Cardiac septum (tissue), 1 donor: Measurements from ENCODE around the gene SMIM36. TPM values are rescaled to one million over a fixed set of nuclear protein-coding genes. Genes with fewer than 3 reads are reported as not detected.
"Not testable (repeated sequence)": the region's sequence is repeated elsewhere in the genome, so short reads cannot be mapped to it uniquely, and the experiment has no call there.

Source experiments
- DNase-seq: peaks from one replicate; pipeline ENCODE4 v3.0.0-alpha.2; 2020; ENCODE audit warnings: low spot score
- intact Hi-C: fragments of 100-400 bp; cut with DNase I; formaldehyde crosslinking; loops from one replicate; pipeline ENCODE4 v1.14.0; 2022
- long read RNA-seq: library from polyadenylated mRNA; unstranded; transcript quantifications from one replicate; pipeline ENCODE4 v2.0.0, GENCODE V29; 2021
- total RNA-seq: library from RNA; stranded (reverse); fragmentation: NEBNext Ultra II Directional; extraction: Animal tissue kit (Norgen Biotek cat#: 25700); gene quantifications from one replicate; pipeline ENCODE4 v1.2.1, GENCODE V29; 2021
- donor health status: DM: no; HTN: no; CAD: no.

The SMIM36 gene
- total RNA-seq: not detected
- long read RNA-seq: 0 reads

- DNase-seq: no peak
- intact Hi-C loops: loop anchor here (5.0 to 10.0 kb wide), 2 partner anchors 96 to 154 kb away; no protein-coding TSS in a partner anchor
These were observed at the start of gene SMIM36 for GRCh38 chr17:55510986-55511721. TSS of gene SMIM36 (minus strand) at chr17:55511452.

DNA sequence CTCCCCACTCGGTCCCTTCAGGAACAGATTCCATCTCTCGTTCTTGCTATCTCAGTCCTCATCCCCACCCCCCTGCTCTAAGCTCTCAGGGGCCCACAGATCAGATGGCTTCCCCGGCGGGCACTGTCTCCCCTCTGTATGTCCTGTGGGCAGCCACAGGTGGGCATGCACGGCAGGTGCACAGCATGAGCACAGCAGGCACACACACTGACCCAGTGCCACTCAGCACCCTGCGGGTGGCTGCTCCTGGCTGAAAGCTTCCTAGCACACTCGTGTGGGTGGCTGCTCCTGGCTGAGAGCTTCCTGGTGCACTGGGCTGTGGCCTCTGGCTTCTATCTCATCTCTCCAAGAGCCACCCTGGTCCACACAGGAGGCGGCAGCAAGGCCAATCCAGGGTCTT, 44.5 kb upstream of the SMIM36 start:
- intact Hi-C loops: no loop called here
- no peak for DNase-seq

GRCh38 chr17:55549140-55549539, 37.9 kb upstream of the SMIM36 start:
- DNase-seq: no peak
- intact Hi-C loops: loop anchor here (5.0 kb wide), 1 partner anchor 53 kb away; no protein-coding TSS in a partner anchor

GRCh38 chr17:55546991-55547664, 35.9 kb upstream of the SMIM36 start:
- intact Hi-C loops: loop anchor here (5.0 kb wide), 1 partner anchor 55 kb away; no protein-coding TSS in a partner anchor
- DNase-seq: no peak

DNA sequence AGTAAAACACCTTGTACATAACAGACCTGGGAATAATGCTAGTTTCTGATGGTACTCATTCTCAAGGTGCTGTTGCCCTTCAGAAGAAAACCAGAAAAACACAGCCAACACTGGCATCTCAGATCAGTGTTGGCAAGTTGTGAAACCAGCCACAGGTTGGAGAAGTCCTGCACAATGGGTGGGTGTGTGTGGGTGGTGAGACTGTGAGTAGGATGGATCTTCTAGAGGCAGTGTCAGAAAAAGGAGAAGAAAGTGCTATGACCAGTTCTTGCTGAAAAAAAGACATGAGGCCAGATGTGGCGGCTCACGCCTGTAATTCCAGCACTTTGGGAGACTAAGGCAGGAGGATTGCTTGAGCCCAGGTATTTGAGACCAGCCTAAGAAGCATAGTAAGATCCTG, 35.2 kb upstream of the SMIM36 start:
- no peak for DNase-seq
- intact Hi-C loops: loop anchor here (5.0 kb wide), 1 partner anchor 56 kb away; no protein-coding TSS in a partner anchor

GRCh38 chr17:55545806-55546205, 34.6 kb upstream of the SMIM36 start:
- intact Hi-C loops: loop anchor here (5.0 kb wide), 1 partner anchor 56 kb away; no protein-coding TSS in a partner anchor

GRCh38 chr17:55543709-55544108, 32.5 kb upstream of the SMIM36 start:
- no peak for DNase-seq
- intact Hi-C loops: no loop called here

More at GRCh38 chr17:55545806-55546205, 34.6 kb upstream of the SMIM36 start:
- DNase-seq: no peak

- no peak for DNase-seq
- intact Hi-C loops: no loop called here
These were observed 29.3 kb upstream of the SMIM36 start for GRCh38 chr17:55540414-55541091.

DNA sequence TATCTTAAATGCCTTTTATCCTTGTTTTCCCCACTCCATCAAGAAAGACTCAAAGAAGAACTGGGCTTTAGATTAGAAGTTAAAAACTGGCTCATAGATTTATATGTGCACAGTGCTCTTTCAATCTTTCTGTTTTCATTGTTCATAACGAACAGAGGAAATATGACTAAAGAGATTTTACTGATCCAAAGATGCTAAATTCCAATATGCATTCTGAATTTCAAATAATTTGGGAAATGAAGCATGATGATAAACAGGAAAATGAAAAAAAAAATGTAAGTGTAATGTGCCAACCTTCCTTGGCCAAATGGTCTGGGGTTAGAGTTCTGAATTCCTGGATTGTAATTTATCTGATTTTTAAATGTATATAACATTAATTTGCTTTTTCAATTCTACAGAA, 25.0 kb upstream of the SMIM36 start:
- intact Hi-C loops: no loop called here
- DNase-seq: no peak

DNA sequence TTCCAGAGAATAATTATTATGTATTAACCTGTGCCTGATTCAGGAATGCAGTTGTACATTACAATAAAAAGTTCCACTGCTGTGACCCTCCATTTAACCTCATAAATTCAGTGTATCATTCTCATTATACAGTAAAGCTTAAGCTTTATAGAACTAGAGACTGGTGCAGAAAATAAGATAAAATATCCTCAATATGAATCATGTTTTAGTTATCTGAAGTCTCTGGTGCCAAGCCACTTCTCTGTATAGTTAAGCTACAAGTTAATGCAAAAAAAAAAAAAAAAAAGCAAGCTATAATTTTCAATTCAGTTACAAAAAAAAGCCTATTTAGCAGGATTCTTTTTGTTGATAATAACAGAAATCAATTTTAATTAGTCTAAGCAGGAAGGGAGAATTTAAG, 22.4 kb upstream of the SMIM36 start:
- DNase-seq: no peak
- intact Hi-C loops: no loop called here

GRCh38 chr17:55532670-55533069, 21.4 kb upstream of the SMIM36 start:
- intact Hi-C loops: no loop called here
- no peak for DNase-seq

DNA sequence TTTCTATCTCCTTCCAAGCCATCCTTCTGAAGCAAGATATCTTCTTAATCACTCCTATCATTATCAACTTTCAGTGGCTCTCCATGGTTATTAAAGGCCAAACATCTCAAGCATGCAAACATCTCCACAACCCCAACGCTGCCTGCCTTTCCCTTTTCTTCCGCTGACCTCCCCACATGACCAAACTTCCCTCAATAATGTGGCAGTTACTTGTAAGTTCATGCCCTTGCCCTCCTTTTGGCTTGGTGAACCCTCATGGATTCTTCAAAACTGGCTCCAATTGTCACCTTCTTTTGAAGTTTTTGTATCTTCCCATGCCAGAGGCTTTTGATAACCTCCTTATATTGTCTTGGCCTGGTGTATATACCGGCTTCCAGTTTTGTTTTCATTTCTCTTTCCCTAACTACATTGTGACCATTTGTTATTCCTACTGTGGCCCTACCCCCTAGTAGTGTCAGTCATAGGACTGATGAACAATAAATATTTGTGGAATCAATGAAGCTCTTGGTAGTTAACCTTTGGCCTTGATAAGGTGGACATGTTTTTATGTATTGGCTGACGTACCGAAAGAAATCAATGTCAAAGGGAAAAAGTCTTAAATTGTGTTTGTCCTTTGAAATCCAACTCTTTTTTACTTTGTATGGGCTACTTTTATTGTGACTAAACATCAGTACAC, 19.9 kb upstream of the SMIM36 start:
- intact Hi-C loops: no loop called here
- no peak for DNase-seq

- no peak for DNase-seq
- intact Hi-C loops: no loop called here
These were observed 18.8 kb upstream of the SMIM36 start for GRCh38 chr17:55530064-55530463.

- DNase-seq: no peak
- intact Hi-C loops: loop anchor here (5.0 kb wide), 4 partner anchors 75 to 295 kb away; no protein-coding TSS in a partner anchor
These were observed 16.4 kb upstream of the SMIM36 start for GRCh38 chr17:55527540-55528118.

GRCh38 chr17:55524440-55525220, 13.4 kb upstream of the SMIM36 start:
- intact Hi-C loops: loop anchor here (5.0 kb wide), 4 partner anchors 78 to 298 kb away; no protein-coding TSS in a partner anchor
- no peak for DNase-seq

GRCh38 chr17:55523032-55523431, 11.8 kb upstream of the SMIM36 start:
- intact Hi-C loops, DNase-seq: not testable (repeated sequence)

GRCh38 chr17:55521186-55521585, 9.9 kb upstream of the SMIM36 start:
- no peak for DNase-seq
- intact Hi-C loops: no loop called here

DNA sequence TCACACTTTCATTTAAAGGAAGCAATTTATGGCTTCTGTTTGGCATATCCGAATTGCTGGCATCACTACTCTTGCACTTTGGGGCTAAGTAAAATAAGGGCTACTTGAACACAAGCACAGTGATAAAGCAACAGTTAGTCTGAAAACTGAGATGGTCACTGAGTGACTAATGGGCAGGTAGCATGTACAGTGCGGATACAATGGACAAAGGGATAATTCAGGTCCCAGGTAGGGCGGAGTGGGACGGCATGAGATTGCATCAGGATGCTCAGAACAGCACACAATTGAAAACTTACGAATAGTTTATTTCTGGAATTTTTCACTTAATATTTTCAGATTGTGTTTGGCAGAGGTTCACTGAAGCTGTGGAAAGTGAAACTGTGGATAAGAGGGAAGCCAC, 9.2 kb upstream of the SMIM36 start:
- DNase-seq: no peak
- intact Hi-C loops: no loop called here
